HG03342 (cell line): ENCODE results near the gene TMEM52.

Experiments
- ATAC-seq: cut with Tn5 transposase; IDR thresholded peaks from one replicate; pipeline ENCODE4 v1.9.1; 2021; ENCODE audit warnings: mild to moderate bottlenecking, moderate library complexity; ENCODE audit not compliant: unreplicated experiment

Gene TMEM52

DNA sequence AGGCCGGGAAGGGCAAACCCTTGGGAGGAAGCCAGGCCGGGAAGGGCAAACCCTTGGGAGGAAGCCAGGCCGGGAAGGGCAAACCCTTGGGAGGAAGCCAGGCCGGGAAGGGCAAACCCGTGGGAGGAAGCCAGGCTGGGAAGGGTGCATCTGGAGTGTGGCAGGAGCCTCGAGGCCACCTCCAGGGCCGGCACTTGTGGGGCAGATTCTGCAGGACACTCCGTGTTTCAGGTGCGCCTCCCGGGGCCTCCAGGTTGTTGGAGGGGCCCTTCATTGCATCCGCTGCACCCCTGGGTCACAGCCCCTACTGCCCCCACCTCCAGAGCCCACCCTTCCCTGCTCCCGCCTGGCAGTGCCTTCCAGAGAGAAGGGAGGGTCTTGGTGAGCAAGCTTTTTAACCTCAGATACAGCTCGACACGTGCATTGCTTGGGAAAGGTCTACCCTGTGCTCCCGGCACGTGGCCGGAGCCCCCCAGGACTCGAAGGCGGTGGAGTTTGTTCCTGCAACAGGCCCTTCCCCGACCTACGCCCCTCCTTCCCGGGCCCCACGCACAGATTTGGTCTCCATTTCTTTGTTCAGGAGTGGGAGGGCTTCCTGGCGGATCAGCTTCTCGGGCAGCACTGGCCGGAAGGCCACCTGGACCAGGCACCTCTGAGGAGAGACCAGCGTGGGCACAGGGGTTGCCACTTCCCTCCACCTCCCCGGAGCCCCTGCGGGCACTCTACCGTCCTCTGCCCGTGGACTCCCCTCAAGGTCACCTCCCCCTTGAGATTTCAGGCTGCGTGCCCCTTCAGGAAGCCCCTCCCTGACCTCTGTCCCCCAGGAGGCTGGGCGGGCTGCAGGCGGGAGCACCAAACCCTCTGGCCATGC lies 9.4 kb upstream of the TMEM52 start:
- ATAC-seq = no peak

DNA sequence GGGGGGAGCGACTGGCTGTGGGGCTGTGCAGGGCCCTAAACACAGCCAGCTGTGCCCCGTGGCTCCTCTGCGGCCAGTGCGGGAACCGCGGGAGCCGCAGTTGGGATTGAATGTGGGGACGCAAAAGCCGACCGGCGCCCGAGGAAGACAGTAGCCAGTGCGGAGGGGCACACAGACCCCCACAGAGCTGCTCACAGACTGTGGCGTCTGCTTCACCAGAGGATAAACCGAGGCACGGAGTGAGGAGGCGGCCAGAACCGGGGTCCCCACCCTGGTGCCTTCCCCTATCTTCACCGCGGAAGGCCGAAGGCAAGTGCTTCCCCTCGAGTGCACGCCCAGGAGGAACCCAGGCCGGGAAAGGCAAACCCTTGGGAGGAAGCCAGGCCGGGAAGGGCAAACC lies 8.7 kb upstream of the TMEM52 start:
- ATAC-seq = no peak

DNA sequence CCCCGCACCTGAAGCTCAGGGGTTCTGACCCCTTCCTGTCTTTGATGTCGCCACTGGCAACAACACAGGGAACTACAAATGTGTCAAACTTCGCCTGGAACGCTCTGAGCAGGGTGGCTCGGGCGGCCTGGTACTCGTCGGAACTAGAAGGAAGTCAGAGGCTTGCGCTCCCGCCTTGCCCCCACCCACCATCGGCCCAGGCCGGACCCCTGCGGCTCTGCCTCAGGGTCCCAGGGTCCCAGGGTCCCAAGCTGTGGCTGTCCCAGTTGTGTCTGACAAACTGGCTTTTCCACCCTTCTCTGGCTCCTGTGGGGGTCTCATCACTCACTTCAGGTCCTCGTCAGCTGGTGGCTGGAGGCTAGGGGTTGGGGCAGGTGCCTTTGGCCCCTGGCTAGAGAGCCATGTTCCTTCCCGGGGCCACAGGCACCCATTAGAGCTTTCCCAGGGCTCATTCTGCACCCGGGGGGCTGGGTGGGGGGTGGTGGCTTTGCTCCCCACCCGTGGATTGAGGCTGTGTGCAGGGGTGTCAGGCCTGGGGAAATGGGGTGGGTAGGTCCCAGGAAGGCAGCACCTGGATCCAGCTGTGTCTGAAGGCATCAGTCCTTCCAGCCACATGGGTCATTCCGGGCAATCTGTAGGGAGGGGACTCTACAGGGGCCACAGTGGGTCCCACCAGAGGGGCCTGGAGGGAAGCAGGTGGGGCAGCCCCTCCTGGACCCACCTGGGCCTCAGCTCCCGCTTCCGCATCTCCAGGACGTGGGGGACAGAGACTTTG lies 8.0 kb upstream of the TMEM52 start:
- no peak for ATAC-seq

DNA sequence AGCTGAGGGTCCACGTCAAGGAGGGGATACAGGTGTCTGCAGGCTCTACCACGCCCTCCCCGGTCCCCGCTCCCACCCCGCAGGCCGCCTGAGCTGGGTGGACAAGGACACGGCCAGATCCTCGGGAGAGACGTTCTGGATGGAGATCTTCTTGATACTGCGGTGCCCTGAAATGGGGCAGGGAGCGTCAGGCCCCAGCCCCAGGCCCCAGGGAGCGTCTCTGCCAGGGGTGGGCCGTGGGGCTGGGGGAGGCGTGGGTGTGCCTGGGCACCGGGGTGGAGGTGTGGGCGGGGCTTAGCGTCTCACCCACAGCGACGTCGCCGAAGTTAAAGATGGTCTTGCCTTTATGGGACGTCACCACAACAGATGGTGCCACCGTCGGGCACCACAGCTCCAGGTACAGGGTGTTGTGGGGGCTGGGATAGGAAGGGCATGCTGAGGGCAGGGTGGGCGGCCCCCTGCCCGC lies 7.3 kb upstream of the TMEM52 start:
- ATAC-seq = no peak

DNA sequence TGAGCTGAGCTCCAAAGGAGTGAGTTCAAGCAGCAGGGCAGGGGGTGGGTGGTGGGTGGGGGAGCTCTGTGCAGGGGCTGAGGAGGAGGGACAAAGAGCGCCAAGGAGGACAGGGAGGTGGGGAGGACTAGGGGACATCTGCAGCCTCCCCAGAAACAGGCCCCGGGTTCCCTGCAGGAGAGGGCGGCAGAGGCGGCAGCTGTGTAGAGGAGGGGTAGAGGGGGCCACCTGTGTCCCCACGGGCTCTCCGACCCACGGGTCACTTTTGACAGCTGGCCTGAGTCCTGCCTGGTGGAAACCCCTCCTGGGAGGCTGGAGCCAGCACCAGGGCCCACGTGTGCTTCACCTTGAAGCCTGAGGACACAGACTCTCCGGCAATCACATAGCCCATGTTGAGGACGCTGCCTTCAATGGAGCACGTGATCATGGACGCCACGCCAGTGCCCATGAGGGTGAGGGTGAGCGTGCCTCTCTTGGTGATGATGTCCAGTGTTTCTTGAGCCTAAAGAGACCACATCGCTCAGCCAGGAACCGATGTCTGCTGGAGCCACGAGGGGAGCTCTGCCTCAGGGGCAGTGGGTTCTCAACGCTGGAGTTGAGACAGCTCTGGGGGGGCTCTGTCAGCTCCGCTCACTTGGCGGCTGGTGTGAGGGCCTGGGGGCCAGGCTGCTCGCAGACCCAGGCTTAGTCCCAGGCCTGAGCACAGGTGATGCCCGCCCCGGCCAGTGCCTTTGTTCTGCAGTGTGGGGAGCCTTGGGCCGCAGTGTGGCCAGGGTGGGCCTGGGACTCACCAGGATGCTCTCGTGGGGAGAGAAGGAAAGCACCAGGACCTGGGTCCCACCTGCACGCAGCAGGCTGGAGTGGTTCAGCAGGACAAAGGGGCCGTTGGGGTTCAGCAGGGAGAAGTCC lies 6.6 kb upstream of the TMEM52 start:
- no peak for ATAC-seq

DNA sequence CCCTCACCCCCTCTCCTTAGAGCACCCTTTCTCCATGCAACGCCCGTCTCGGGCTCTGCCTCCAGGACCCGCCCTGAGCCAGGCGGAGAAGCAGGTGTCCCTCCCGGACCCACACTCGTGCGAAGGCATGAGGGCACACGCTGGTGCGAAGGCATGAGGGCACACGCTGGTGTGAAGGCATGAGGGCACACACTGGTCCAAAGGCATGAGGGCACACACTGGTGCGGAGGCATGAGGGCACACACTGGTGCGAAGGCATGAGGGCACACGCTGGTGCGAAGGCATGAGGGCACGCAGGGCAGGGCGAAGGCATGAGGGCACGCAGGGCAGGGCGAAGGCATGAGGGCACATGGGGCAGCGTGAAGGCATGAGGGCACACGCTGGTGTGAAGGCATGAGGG lies 5.8 kb upstream of the TMEM52 start:
- no peak for ATAC-seq

DNA sequence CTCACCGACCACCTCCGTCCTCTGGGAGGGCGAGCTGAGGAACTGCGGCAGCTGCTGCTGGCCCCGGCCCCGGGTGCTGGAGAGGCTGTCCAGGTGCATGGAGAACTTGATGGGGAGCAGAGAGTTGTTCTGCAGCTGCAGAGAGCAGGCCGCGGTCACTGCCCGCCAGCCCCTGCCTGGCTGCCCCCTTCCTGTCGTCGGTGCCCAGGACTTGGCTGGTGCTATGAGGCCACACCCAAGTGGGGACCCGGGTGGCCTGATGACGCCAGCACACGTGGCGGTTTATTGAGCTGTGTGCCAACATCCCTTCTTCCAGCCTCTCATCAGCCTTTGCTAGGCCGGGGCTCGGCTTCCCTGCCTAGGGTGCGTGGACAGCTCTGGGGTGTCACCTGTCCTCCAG lies 5.3 kb upstream of the TMEM52 start:
- no peak for ATAC-seq

DNA sequence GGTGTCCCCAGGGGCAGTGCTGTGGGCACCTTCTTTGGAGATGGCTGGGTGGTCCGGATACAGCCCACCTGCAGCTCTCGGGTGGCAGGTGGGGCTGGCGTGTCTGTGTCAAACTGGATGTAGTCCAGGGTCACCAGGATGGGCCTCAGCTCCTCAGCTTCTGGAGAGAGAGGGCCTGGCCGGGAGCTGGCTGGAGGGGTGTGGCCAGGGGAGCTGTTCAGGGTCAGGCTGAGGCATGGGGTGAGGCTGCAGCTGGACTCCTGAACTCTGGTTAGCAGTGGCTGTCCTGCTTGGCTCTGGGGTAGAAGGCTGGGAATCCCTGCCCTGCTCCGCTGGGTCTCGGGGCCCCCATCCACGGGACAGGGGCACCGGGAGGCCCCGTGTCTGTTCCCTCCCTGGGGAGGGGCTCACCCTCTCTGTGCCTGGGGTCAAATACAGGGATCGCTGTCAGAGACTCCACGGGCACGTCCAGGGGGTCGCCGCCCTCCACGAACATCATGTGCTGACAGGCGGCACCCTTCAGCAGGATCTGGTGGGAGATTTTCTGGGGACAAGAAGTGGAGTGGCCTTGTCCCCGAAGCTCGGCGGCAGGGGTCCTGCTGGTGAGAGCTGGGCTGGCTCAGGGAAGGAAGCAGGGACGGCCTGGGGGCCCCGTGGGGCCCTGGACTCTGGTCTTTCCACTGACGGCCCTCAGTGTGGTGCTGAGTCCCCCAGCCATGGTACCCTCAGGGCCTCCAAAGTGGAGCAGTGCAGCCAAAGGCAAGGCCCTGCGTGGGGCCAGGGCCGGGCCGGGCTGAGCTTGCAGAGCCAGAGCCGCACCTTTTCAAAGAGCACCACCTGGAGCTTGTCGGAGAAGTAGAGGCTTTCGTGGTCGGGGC lies 4.1 kb upstream of the TMEM52 start:
- ATAC-seq = no peak

DNA sequence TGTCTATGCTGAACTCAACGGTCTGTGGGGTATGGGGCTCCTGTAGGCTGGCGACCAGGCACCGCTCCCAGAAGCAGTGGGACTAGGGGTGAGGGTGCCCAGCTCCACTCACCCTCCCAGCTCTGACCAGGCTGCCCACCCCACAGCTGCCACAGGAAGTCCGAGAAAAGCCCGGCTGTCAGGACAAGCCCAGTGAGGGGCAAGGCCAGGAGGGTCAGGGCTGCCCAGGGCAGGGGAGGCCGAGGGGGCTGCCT lies 3.5 kb upstream of the TMEM52 start:
- no peak for ATAC-seq

DNA sequence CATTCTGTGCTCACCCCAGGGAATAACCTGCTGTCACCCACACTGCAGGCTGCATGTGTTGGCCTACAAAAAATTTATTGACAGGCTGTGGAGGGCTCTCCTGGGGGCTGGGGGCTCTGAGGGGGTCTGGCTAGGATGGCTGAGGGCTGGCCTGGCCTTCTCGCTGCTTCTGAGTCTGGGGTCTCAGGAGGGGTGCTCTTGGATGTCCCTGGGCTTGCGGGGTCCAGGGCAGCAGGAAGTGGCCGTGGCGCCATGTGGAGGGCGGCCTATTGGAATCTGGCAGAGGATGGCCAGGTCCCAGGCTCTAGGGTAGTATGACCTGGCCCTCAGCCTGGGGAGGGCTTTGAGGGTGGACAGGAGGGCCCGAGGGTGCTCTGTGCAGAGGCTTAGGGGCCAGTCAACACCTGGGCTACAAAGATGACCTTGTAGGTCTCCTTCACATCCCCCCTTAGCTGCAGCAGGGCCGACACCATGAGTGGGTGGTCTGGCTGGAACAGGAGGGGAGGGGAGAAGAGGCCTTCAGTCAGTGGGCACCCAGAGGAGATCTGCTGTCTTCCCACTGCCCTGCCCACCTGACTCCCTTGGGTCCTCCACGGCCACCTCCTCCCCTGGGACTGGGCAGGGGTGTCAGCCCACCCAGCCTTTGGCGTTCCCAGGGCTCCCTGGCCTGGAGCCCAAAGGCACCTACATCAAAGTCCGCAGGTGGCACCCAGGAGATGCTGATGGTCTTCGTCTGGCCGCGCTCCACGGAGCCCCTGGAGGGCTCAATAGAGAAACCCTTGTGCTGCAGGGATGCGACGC lies 3.0 kb upstream of the TMEM52 start:
- no peak for ATAC-seq

DNA sequence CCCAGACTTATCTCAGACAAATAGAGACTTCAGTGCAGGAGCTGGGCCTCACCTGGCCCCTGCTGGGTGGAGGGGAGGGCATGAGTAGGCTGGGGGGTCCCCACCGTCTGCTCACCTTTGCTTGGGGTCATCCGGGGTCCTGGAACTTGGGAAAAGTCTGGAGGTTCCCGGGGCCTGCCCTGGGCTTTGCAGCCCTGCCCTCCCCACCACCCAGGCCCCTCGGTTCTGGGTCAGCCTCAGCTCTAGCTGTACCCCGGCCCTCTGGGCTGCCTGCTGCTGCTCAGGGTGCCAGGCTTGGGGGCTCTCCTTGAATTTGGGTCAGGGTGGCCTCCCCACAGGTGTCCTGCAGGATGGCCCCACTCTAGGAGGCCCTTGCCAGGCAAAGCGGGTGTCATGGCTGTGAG lies 2.4 kb upstream of the TMEM52 start:
- no peak for ATAC-seq

DNA sequence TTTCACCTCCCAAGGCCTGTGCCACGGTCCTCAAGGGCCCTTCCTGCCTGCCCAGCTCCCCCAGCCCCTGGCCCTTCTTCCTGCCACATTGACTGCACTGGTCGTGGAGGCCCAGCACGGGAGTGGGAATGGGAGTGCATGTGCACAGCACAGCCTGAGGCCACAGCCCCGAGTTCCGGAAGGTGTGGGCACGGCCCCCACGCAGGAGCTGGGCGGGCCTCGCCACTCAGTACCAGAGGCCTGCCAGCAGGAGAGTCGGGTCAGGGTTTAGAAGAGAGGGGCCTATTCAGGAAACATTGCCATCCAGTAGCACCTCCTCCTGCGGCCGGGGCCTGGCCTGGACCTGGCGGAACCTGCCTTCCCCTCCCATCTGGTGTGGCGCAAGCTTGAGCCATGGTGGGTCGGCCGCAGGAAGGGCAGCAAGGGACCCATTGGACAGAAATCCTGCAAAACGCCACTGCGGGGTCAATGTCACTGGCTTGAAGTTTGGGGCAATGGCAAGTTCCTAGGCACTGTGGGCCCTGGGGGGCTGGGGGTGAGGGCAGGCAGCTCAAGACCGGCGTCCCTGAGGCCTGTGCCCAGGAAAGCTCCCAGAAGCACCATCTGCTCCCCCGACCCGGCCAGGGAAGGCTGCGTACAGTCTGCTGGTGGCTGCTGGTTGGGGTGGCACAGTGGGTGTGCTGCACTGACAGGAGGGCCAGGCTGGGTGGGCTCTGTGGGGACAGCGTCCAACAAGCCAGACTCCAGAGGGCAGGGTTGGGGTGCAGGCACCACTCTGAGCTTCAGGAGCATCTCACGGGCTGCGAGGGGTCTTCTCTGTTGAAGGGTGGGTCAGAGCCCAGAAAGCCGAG lies 1.8 kb upstream of the TMEM52 start:
- no peak for ATAC-seq

DNA sequence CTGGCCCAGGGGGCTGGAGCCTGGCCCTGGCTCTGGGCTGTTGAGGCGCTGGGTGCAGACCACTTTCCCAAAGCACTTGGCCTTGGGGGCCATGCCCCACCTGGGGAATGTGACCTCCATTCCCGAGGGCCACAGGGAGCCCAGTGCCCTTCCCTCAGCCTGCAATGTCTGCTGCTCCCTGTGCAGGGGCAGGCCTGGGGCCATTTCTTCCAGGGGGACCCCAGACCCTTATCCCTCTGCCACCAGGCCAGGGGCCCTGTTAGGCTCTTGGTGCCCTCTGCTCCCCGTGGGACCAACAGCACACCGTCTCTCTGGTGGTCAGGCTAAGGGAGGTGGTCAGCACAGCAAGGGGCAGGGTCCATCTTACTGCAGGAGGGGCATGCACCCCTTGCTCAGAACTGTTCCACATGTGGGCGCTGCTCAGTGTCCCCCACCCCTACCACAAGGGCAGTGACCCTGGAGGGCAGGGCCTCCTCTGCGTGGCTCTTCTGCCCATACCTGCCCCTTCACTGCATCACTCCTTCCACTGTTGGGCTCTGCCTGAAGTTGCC lies 1.1 kb upstream of the TMEM52 start:
- no peak for ATAC-seq

DNA sequence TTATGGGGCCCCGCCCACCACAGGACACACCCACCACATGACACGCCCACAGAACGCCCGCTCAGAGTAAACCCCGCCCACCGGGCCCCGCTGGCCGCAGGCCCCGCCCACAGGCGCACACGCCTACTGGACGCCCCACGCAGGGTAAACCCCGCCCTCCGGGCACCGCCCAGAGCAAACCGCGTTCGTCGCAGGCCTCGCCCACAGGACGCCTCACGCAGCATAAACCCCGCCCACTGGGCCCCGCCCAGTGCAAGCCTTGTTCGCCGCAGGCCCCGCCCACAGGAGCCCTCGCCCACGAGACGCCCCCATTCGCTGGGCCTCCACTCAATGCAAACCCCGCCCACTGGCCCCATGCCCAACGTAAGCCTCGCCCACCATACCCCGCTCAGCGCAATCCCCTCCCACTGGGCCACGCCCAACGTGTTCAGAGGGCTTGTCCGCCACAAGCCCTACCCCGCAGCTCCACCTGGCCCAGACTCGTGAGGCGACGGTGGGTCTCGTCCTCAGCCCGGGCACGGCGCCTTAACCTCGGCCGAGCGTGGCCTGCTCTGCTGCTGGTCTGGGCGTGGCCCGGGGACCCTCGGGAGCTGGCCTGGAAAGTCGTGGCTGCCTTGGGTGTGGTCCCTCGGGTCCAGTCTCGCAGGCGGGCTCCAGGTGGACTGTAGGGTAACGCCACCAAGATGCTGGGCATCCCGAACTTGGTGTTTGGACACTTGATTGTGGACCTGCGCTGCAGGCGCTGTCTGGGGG lies 401 bp upstream of the TMEM52 start:
- ATAC-seq = peak; percentile 77

DNA sequence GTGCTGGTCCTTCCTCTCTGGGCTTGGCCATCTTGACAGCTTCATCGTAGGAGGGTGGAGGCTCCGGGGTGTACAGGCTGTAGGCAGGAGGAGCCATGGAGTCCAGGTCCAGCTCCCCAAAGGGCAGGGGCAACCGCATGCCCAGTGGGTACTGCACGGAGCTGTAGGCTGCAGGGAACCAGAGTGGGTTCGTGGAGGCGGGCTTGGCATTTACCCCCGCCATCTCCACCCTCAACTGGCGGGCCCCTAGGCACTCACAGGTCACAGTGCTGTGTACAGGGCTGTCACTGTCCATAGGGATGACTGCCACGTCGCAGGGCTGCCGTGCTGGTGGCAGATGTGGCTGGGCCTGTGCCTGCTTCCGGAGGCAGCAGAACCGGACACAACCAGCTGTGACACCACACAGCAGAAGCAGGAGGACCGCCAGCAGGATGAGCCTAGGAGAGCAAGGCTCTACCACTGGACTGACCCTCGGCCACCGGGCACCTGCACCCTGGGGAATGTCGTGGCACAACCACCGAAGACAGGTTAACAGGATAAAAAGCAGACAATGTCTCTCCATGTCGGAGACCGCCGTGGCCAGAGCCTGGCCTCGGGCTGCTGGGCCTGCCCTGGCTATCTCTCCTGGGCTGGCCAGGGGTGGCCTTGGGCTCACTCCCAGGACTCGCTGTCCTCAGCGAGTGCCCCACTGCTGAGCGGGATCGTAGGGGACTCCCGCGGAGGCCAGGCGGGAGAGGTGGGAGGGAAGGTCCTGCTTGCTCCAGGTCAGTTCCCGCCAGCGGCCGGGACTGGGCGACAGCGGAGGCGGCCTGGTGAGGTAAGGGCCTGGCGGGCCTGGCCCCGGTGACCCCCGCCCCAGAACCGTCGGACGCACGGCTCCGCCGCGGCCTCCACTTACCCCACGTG lies 831 bp downstream of the TMEM52 start:
- no peak for ATAC-seq

DNA sequence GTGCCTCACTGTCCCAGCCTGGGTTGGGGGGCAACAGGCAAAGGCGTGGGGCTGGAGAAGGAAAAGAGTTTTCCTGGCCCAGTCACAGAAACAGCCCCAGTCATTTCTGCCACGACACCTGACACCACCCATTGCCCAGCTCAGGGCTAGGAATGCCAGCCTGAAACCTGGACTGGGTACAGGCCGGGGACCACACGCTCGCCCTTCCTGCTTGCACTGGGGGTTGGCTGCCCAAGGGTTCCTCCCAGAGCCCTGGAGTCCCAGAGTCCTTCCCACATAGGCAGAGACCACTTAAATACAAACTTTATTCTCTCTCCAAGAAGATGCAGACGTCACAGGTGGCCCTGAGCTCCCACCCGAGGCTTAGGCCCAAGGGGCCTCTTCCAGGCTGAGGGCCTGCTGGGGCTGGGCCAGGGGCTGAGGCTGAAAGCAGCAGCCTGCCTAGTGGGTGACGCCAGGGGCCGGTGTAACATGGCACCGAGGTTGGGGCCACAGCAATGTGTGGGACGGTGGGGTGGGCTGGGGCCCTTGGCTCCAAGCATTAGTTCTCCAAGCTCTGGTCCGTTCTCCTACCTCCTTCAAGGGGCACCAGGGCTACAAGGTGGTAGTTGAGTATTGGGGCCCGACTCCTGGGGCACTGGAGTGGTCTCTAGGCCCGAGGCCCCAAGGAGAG lies 1.6 kb downstream of the TMEM52 start:
- no peak for ATAC-seq
